Measurements from ENCODE around the gene TEX22.

Gene TEX22

GRCh38 chr14:105378199-105378598 is 20.1 kb upstream of the TEX22 start:
- Histone ChIP-seq H3K4me2 (ENCODE audit: low read length) (no peak overlapping the region), H3K36me3 (ENCODE audit: control insufficient read depth, low read length) (no peaks in the 10 kb centered on the region), H4K20me1 (ENCODE audit: control insufficient read depth, insufficient read depth, low read depth, low read length) (no peaks in the 10 kb centered on the region), H3K9me2 (replicated peaks; ENCODE audit: control insufficient read depth, low read length) (no peaks in the 10 kb centered on the region), H3K27me3 (ENCODE audit: control insufficient read depth, low read length) (no peaks in the 10 kb centered on the region), H3K27ac (ENCODE audit: low read depth, low read length) (no peak overlapping the region), H3K79me2 (ENCODE audit: control insufficient read depth, low read length) (no peaks in the 10 kb centered on the region), H3K9me3 (ENCODE audit: control insufficient read depth, insufficient read depth, low read length) (no peaks in the 10 kb centered on the region), H3K4me1 (ENCODE audit: control insufficient read depth, low read length) (peaks cover 6% of the 10 kb centered on the region; the same call in 1 of the 2 replicates), H3K4me3 (ENCODE audit: low read length) (no peak overlapping the region), H3F3A (ENCODE audit: control insufficient read depth, insufficient read depth) (no peaks in the 10 kb centered on the region)
- TF ChIP-seq, protein P1, sequence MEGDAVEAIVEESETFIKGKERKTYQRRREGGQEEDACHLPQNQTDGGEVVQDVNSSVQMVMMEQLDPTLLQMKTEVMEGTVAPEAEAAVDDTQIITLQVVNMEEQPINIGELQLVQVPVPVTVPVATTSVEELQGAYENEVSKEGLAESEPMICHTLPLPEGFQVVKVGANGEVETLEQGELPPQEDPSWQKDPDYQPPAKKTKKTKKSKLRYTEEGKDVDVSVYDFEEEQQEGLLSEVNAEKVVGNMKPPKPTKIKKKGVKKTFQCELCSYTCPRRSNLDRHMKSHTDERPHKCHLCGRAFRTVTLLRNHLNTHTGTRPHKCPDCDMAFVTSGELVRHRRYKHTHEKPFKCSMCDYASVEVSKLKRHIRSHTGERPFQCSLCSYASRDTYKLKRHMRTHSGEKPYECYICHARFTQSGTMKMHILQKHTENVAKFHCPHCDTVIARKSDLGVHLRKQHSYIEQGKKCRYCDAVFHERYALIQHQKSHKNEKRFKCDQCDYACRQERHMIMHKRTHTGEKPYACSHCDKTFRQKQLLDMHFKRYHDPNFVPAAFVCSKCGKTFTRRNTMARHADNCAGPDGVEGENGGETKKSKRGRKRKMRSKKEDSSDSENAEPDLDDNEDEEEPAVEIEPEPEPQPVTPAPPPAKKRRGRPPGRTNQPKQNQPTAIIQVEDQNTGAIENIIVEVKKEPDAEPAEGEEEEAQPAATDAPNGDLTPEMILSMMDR (IDR thresholded peaks at IDR 0.05; ENCODE audit: low read depth, low read length, poor library complexity, severe bottlenecking): no peak
- no peak for TF ChIP-seq EZH2phosphoT487 (IDR thresholded peaks at IDR 0.05; ENCODE audit: borderline replicate concordance, low read length)

GRCh38 chr14:105378873-105379685 is 19.3 kb upstream of the TEX22 start:
- H3K27ac ChIP-seq (ENCODE audit: low read depth, low read length): no peak overlapping the region
- H3K27me3 ChIP-seq (ENCODE audit: control insufficient read depth, low read length): no peaks in the 10 kb centered on the region
- no peaks in the 10 kb centered on the region for H3K36me3 ChIP-seq (ENCODE audit: control insufficient read depth, low read length)
- peaks cover 6% of the 10 kb centered on the region; the same call in 1 of the 2 replicates for H3K4me1 ChIP-seq (ENCODE audit: control insufficient read depth, low read length)
- no peak overlapping the region for H3K4me2 ChIP-seq (ENCODE audit: low read length)
- H3K9me3 ChIP-seq (ENCODE audit: control insufficient read depth, insufficient read depth, low read length): no peaks in the 10 kb centered on the region
- TF ChIP-seq EZH2phosphoT487 (IDR thresholded peaks at IDR 0.05; ENCODE audit: borderline replicate concordance, low read length): no peak
- TF ChIP-seq, protein P1 (IDR thresholded peaks at IDR 0.05; ENCODE audit: low read depth, low read length, poor library complexity, severe bottlenecking): no peak
- no peaks in the 10 kb centered on the region for H3K79me2 ChIP-seq (ENCODE audit: control insufficient read depth, low read length)
- no peaks in the 10 kb centered on the region for H4K20me1 ChIP-seq (ENCODE audit: control insufficient read depth, insufficient read depth, low read depth, low read length)
- no peaks in the 10 kb centered on the region for H3K9me2 ChIP-seq (replicated peaks; ENCODE audit: control insufficient read depth, low read length)
- no peak overlapping the region for H3K4me3 ChIP-seq (ENCODE audit: low read length)
- H3F3A ChIP-seq (ENCODE audit: control insufficient read depth, insufficient read depth): no peaks in the 10 kb centered on the region

GRCh38 chr14:105379946-105380345 is 18.4 kb upstream of the TEX22 start:
- H3K27ac ChIP-seq (ENCODE audit: low read depth, low read length): no peak overlapping the region
- peaks cover 6% of the 10 kb centered on the region; the same call in 1 of the 2 replicates for H3K4me1 ChIP-seq (ENCODE audit: control insufficient read depth, low read length)
- H3K36me3 ChIP-seq (ENCODE audit: control insufficient read depth, low read length): no peaks in the 10 kb centered on the region
- H3K4me3 ChIP-seq (ENCODE audit: low read length): no peak overlapping the region
- H3K27me3 ChIP-seq (ENCODE audit: control insufficient read depth, low read length): no peaks in the 10 kb centered on the region
- no peaks in the 10 kb centered on the region for H3F3A ChIP-seq (ENCODE audit: control insufficient read depth, insufficient read depth)
- TF ChIP-seq EZH2phosphoT487 (IDR thresholded peaks at IDR 0.05; ENCODE audit: borderline replicate concordance, low read length): no peak
- TF ChIP-seq, protein P1 (IDR thresholded peaks at IDR 0.05; ENCODE audit: low read depth, low read length, poor library complexity, severe bottlenecking): no peak
- H3K9me3 ChIP-seq (ENCODE audit: control insufficient read depth, insufficient read depth, low read length): no peaks in the 10 kb centered on the region
- H4K20me1 ChIP-seq (ENCODE audit: control insufficient read depth, insufficient read depth, low read depth, low read length): no peaks in the 10 kb centered on the region
- H3K4me2 ChIP-seq (ENCODE audit: low read length): no peak overlapping the region
- H3K79me2 ChIP-seq (ENCODE audit: control insufficient read depth, low read length): no peaks in the 10 kb centered on the region
- H3K9me2 ChIP-seq (replicated peaks; ENCODE audit: control insufficient read depth, low read length): no peaks in the 10 kb centered on the region
